ENCODE data around the gene RORC. TPM values are rescaled to one million over a fixed set of nuclear protein-coding genes. Genes with fewer than 3 reads are reported as not detected.

The RORC gene
- polyA plus RNA-seq, 1 of the 3 experiments (the other 2 are of a cell fraction): not detected

DNA sequence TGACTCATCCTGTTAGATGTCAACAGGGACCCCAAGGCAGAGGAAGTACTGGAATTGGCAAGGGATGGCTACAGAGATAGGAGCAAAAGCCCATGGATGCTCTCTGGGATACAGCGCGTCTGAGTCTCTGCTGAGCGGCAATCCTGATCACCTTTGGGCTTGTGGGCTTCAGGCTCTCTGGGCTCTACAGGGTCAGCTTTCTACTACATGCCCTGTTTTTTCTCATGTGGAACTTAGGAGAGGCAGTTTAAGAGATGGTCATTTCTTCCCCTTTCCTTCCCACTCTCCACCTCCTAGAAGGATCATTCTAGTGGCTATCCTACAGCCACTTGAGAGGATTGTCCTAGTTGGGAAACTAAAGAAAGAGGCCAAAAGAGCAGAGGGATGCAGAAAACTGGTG, 27.7 kb downstream of the RORC start:
- peaks cover 45% of the 10 kb centered on the region for H3K27me3 ChIP-seq (ENCODE audit: insufficient read depth)
- WGBS (ENCODE audit: low lambda C conversion rate): 90% methylated on average over 3 of the region's 3 CpGs

GRCh38 chr1:151803164-151803563, 28.4 kb downstream of the RORC start:
- Histone ChIP-seq H3K36me3 (replicated peaks in 1 of 2; ENCODE audit: control insufficient read depth in 1 of 2, insufficient read depth in 2 of 2, low read length in 1 of 2) (no peaks in the 10 kb centered on the region), H3K9me2 (no peaks in the 10 kb centered on the region), H3K27me3 (ENCODE audit: insufficient read depth) (peaks cover 50% of the 10 kb centered on the region), H3K9me3 (no peaks in the 10 kb centered on the region), H3F3A (replicated peaks; ENCODE audit: insufficient read depth) (no peaks in the 10 kb centered on the region), H3K4me3 (ENCODE audit: low read depth in 2 of 2, low read length in 1 of 2) (no peak overlapping the region), H3K9ac (no peak overlapping the region), H3K79me2 (ENCODE audit: insufficient read depth) (no peaks in the 10 kb centered on the region), H4K20me1 (ENCODE audit: insufficient read depth) (no peaks in the 10 kb centered on the region), H3K4me1 (ENCODE audit: control insufficient read depth in 1 of 2, insufficient read depth in 2 of 2, low read depth in 1 of 2, low read length in 1 of 2) (peaks cover 0 to 63% of the 10 kb centered on the region in 2 experiments; a peak in 2 of 4 replicates), H2AFZ (ENCODE audit: low read depth) (no peak overlapping the region), H3K27ac (ENCODE audit: low read depth in 2 of 2, low read length in 1 of 2) (peak overlapping the region in 1 of 2 experiments; percentile 95; a peak in 2 of 4 replicates), H3K4me2 (no peak overlapping the region)
- ChIA-PET CTCF (interaction anchor here (1.0 to 2.5 kb wide), 3 partner anchors 9 to 33 kb away, joined by 3 to 9 read pairs (median 4); no protein-coding TSS in a partner anchor), POLR2A (interaction anchor here (1.1 to 1.8 kb wide), 3 partner anchors 17 to 39 kb away, joined by 3 to 7 read pairs (median 4); partner anchors contain the start of gene MRPL9)
- DNase-seq: peak; percentile 86
- peak; percentile 66 for TF ChIP-seq CHD2 (IDR thresholded peaks at IDR 0.05; ENCODE audit: low read length, partially characterized antibody)
- TF ChIP-seq FOXJ3 (CRISPR knock-in tag; IDR thresholded peaks at IDR 0.05): peak; percentile 35; the same call in 1 of the 2 replicates
- TF ChIP-seq SIN3A (IDR thresholded peaks at IDR 0.05; ENCODE audit: borderline replicate concordance, low read depth, low read length): no peak
- no peak for TF ChIP-seq RFX5 (IDR thresholded peaks at IDR 0.05; ENCODE audit: low read length)
- peak; percentile 92 for TF ChIP-seq GATA2 (CRISPR knock-in tag; IDR thresholded peaks at IDR 0.05)
- no peak for TF ChIP-seq TEAD4 (IDR thresholded peaks at IDR 0.05; ENCODE audit: borderline replicate concordance, insufficient read depth)
- TF ChIP-seq NFIC (IDR thresholded peaks at IDR 0.05; ENCODE audit: borderline replicate concordance): no peak
- peak; percentile 36; the same call in 1 of the 2 replicates for TF ChIP-seq RAD21 (IDR thresholded peaks at IDR 0.05; ENCODE audit: low read length)
- peak in 1 of 2 experiments; percentile 77; a peak in 2 of 4 replicates for TF ChIP-seq EP300 (IDR thresholded peaks at IDR 0.05; ENCODE audit: borderline replicate concordance in 1 of 2, low read depth in 1 of 2, low read length in 1 of 2)
- peak; percentile 64; the same call in 1 of the 2 replicates for TF ChIP-seq RCOR1 (IDR thresholded peaks at IDR 0.05; ENCODE audit: low read length)

More for the DNA sequence above, 27.7 kb downstream of the RORC start:
- Histone ChIP-seq H3K4me2 (no peak overlapping the region), H3K4me3 (ENCODE audit: low read depth in 2 of 2, low read length in 1 of 2) (no peak overlapping the region), H4K20me1 (ENCODE audit: insufficient read depth) (no peaks in the 10 kb centered on the region), H3K4me1 (ENCODE audit: control insufficient read depth in 1 of 2, insufficient read depth in 2 of 2, low read depth in 1 of 2, low read length in 1 of 2) (peaks cover 0 to 66% of the 10 kb centered on the region in 2 experiments; a peak in 2 of 4 replicates), H3K36me3 (replicated peaks in 1 of 2; ENCODE audit: control insufficient read depth in 1 of 2, insufficient read depth in 2 of 2, low read length in 1 of 2) (no peaks in the 10 kb centered on the region), H3K9ac (no peak overlapping the region), H3K9me2 (no peaks in the 10 kb centered on the region), H2AFZ (ENCODE audit: low read depth) (no peak overlapping the region), H3F3A (replicated peaks; ENCODE audit: insufficient read depth) (no peaks in the 10 kb centered on the region), H3K9me3 (no peaks in the 10 kb centered on the region), H3K27ac (ENCODE audit: low read depth in 2 of 2, low read length in 1 of 2) (peak overlapping the region in 1 of 2 experiments; percentile 95; a peak in 2 of 4 replicates), H3K79me2 (ENCODE audit: insufficient read depth) (no peaks in the 10 kb centered on the region)
- ChIA-PET POLR2A (interaction anchor here (1.4 kb wide), 1 partner anchor 40 kb away, joined by 4 read pairs; the partner anchor contains the start of gene MRPL9), CTCF (interaction anchor here (2.5 kb wide), 1 partner anchor 15 kb away, joined by 9 read pairs; no protein-coding TSS in a partner anchor)
- no peak for DNase-seq
- TF ChIP-seq FOSL2 (IDR thresholded peaks at IDR 0.05; ENCODE audit: borderline replicate concordance, low read depth): no peak
- no peak for TF ChIP-seq PBX3 (IDR thresholded peaks at IDR 0.05)
- TF ChIP-seq MEF2A (IDR thresholded peaks at IDR 0.05; ENCODE audit: borderline replicate concordance, low read depth): no peak
- TF ChIP-seq MXI1 (IDR thresholded peaks at IDR 0.05; ENCODE audit: low read depth, low read length): no peak
- no peak for TF ChIP-seq POLR2AphosphoS5 (IDR thresholded peaks at IDR 0.05; ENCODE audit: low read depth, low read length)
- no peak for TF ChIP-seq SIN3A (IDR thresholded peaks at IDR 0.05; ENCODE audit: borderline replicate concordance, low read depth, low read length)
- TF ChIP-seq CTCF (IDR thresholded peaks at IDR 0.05): no peak
- TF ChIP-seq ELF1 (IDR thresholded peaks at IDR 0.05): no peak
- no peak for TF ChIP-seq TEAD4 (IDR thresholded peaks at IDR 0.05; ENCODE audit: borderline replicate concordance, insufficient read depth)
- no peak for TF ChIP-seq TCF12 (IDR thresholded peaks at IDR 0.05)
- no peak for TF ChIP-seq NRF1 (IDR thresholded peaks at IDR 0.05; ENCODE audit: low read depth, low read length)

Data from SK-N-SH (cell line).